Activated CD8-positive, alpha-beta memory T cell treated with anti-CD3 and anti-CD28 coated beads for 36 hours (primary cell): ENCODE data around the gene OSM. TPM values are rescaled to one million over a fixed set of nuclear protein-coding genes. Genes with fewer than 3 reads are reported as not detected.

ENCODE experiments used
- CTCF ChIA-PET: fragments of 350-600 bp; sonication (Branson Sonifier 250); formaldehyde crosslinking; loops from one replicate; lab custom pipeline; 2021; ENCODE audit warnings: antibody characterized with exemption; lab: Charles Lee
- POLR2A ChIA-PET: fragments of 350-600 bp; sonication (Branson Sonifier 250); formaldehyde crosslinking; loops from one replicate; lab custom pipeline; 2021; ENCODE audit warnings: antibody characterized with exemption; lab: Charles Lee
- total RNA-seq, 2 experiments: library from RNA; stranded (reverse); gene quantifications; one replicate each; pipeline ENCODE4 v1.2.3, GENCODE V29; 2021

Gene OSM
- 10 to 100 TPM; 21.1 to 23.3 TPM for total RNA-seq

DNA sequence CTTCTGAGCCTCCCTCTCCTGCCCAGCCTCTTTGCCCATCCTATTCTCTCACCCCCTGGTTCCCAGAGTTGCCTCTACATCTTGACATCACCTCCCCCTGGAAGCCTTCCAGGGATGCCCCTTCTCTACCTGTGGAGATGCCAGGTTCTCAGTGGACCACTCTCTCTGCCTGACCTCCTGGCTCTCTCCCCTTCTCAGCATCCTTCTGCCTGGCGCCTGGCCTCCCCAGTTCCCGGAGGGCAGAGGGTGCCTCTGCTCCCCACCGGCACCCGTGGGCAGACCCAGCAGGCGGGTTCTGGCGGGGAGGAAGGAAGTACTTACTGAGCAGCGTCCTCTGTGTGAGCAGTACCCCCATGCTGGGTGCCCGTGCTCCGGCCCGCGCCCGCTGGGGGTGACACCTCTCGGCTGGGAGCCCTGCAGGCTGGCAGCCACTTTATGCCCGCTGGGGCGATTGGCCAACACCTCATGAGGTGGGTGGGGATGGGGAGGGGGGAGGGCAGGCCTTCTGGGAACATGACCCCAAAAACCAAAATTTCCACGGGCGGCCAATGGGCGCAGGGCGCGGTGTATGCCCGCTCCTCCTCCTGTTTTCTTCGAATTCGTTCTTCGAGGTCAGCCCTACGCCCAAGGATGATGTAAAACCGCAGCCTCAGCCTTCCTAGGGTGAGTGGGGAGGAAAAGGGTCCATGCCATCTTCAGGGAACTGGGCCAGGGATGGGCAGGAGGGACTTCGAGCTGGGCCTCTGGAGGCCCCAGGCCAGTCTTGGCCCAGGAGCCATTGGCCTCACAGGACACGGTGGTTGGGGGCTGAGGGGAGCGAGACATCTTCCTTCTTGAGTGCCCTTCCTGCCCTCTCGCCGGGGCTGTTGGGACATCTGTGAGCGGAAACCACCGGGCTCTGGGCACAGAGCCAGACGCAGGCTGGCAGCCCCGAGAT, at the start of gene OSM:
OSM (minus strand) TSS at position 407 of the 937 bp plus-strand sequence; CDS start at position 355, 52 bp downstream.
- CTCF ChIA-PET = interaction anchor here (1.0 to 4.7 kb wide), 5 partner anchors 11 to 157 kb away, joined by 3 to 34 read pairs (median 6); partner anchors contain the start of gene CASTOR1
- POLR2A ChIA-PET = interaction anchor here (0.7 to 1.3 kb wide), 4 partner anchors 16 to 162 kb away, joined by 3 read pairs; partner anchors contain the start of gene CASTOR1

DNA sequence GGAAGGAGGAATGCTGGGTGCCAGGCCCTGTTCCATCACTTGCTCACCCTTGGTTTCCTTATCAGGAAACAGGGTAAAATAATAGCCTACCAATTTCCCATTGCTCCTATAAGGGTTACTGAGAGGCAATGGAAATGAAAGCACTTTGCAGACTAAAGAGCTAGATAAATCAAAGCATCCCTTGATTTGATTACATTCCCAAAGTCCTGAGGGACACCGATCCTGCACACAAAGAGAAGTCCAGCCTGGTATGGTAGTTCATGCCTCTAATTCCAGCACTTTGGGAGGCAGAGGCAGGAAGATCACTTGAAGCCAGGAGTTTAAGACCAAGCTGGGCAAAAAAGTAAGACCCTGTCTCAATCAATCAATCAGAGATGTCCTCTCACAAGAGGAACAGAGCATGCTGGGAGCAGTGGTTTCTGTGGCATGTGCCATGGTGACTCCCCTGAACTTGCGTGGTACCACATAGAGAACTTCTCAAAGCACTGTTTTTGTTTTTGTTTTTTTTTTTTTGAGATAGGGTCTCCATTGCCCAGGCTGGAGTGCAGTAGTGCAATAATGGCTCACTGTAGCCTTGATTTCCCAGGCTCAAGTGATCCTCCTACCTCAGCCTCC, 49.4 kb upstream of the OSM start:
- POLR2A ChIA-PET = interaction anchor here (0.5 kb wide), 1 partner anchor 941 kb away, joined by 6 read pairs; no protein-coding TSS in a partner anchor
- CTCF ChIA-PET = interaction anchor here (1.3 to 3.8 kb wide), 3 partner anchors 9 to 28 kb away, joined by 4 to 19 read pairs (median 15); partner anchors contain the start of genes CASTOR1 and TBC1D10A

DNA sequence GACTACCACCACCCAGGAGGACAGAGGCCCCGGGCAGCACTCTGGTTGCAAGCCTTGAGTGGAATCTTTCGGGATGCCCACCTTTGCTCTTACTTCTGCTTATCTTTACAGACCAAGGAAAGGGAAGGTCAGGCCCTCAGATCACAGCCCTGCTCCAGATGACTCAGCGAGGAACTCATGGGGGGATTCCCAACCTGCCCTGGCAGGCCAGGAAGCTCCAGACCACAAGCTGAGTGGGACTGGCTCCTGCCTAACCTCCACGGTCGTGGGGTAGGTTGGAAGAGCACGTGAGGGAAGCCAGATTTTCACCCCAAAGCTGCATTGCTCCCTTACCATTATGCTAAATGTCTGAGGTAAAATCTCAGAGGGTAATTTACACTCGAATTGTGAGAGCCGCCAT, 48.3 kb upstream of the OSM start:
- POLR2A ChIA-PET = no interaction called here
- CTCF ChIA-PET = interaction anchor here (0.7 to 3.8 kb wide), 3 partner anchors 11 to 35 kb away, joined by 3 to 19 read pairs (median 15); partner anchors contain the start of genes CASTOR1 and TBC1D10A

DNA sequence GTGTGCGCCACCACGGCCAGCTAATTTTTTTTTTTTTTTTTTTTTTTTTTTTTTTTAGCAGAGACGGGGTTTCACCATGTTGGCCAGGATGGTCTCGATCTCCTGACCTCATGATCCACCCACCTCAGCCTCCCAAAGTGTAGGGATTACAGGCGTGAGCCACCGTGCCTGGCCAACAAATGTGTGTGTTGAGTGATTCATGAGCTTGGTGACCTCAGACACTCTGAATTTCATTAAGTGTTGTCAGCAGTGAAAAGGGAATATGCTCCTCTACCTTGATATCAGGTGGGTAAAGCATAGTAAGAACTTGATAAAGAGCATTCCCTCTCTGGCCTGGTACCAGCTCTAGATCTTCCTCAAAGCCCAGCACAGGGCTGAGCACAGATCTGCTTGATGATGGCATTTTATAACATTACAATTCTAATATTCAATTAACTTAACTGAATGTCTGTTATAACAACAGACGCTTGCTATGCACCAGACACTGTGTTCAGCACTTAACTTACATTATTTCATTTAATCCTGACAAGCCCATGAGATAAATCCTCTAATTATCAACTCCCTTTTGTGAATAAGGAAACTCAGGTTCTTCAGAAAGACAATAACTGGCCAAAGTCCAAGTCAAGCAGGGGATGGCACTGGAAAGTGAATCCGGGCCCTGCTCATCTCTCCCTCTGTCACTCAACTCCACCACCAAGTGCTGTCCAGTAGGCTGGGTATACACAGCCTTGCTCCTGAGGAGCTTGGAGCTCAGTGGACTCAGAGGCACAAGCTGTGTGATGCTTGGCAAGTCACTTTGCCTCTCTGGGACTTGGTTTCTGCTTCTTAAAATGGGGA, 47.1 kb upstream of the OSM start:
- POLR2A ChIA-PET = interaction anchor here (0.6 kb wide), 1 partner anchor 50 kb away, joined by 6 read pairs; no protein-coding TSS in a partner anchor

DNA sequence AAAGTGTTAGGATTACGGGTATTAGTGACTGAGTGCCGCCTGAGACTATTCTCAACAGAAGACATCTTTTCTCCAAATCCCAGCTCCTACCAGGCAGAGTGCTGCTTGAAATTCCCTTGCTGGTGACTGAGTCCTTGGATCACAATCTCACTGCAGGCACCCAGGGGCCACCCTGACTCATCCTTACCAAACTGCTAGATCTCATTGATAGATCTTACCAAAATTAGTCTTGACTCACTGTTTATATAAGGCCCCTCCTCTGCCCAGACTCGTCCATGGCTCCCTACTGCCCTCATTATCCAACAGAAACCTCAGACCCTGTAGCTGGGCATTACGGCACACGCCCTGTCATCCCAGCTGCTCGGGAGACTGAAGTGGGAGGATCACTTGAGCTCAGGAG, 45.4 kb upstream of the OSM start:
- ChIA-PET POLR2A (no interaction called here), CTCF (interaction anchor here (0.6 to 2.5 kb wide), 2 partner anchors 24 to 92 kb away, joined by 3 to 16 read pairs; partner anchors contain the start of gene CASTOR1)

More for the DNA sequence above, 47.1 kb upstream of the OSM start:
- CTCF ChIA-PET = interaction anchor here (0.7 to 3.8 kb wide), 4 partner anchors 12 to 74 kb away, joined by 3 to 19 read pairs (median 10); partner anchors contain the start of genes CASTOR1, RNF215 and TBC1D10A

DNA sequence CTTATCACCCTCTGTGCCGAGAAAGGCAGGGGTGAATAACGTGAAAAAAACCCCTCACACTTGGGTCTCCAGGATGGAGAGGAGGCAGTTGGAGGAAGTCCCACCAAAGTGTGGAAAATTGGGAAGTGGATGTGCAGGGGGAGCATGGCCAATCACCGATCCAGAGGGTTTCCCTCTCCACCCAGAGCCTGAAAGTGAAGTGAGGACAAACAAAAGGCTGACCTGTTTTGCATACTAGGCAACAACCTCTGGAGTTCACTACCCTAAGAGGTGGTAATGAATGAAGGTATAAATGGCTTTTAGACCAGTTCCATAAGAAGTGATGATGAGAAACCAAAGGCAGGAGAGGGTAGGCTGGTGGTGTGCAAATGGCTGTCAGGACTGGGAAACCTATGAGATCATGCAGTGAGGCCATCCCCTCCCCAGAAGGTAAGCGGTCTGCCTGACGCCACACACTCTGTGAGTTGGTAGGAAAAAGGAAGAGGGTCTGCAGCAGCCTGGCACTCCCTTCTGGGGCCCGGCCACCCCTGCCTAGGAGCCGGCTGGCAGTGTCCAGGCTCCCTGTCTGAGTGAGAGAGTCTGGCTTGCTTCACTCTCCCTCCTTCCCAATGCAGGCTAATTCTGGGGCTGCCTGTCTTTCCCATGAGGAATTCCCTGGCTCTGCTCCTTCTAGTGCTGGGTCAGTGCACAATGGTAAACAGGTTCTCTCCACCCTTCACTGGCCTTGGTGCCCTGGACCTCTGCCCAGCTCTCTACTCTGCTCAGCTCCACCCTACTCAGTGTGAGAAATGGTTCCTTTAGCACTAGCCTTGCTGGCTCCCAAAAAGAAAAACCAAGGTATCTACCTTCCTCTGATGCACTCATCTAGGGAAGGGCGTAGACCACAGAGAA, 44.5 kb upstream of the OSM start:
- POLR2A ChIA-PET = interaction anchor here (0.9 to 1.4 kb wide), 2 partner anchors 16 to 22 kb away, joined by 3 to 4 read pairs; partner anchors contain the start of genes CASTOR1 and TBC1D10A

DNA sequence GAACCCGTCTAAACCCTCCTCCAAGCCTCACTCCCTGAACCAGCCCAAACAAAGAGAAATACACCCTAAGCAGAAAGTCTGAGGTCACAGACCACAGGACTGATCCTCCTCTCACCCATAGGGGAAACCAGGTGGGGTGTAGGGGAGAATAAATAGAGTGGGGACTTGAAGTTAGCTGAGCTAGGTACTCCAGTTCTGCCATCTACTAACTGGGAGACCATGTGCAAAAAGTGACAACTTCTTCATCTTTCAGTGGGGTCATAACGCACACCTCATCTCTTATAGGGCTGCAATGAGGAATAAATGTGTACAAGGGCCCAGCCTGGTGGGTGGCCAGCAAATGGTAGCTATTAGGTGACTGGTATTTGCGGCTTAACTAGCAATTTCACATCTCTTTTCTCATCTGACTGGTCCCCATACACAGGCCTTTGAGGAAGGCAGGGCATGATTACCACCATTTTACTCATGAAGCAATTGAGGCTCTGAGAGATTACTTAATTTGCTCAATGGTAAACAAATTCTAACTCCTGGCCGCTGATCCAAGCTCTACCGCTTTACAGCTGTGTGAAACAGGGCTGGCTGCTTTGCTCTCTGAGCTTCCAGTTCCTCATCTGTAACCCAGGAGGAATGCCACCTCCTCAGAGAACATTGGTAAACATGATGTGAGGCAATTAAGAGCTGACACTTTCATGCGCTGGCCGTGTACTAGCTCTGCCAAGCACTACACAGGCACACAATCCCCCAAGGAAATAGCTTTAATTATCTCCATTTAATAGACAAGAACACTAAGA, 43.5 kb upstream of the OSM start:
- POLR2A ChIA-PET = interaction anchor here (0.9 to 1.4 kb wide), 2 partner anchors 17 to 21 kb away, joined by 3 to 4 read pairs; partner anchors contain the start of genes CASTOR1 and TBC1D10A
- CTCF ChIA-PET = interaction anchor here (1.0 kb wide), 1 partner anchor 22 kb away, joined by 4 read pairs; no protein-coding TSS in a partner anchor

More for the DNA sequence above, 44.5 kb upstream of the OSM start:
- CTCF ChIA-PET = interaction anchor here (0.6 to 2.5 kb wide), 2 partner anchors 23 to 92 kb away, joined by 3 to 16 read pairs; partner anchors contain the start of gene CASTOR1

DNA sequence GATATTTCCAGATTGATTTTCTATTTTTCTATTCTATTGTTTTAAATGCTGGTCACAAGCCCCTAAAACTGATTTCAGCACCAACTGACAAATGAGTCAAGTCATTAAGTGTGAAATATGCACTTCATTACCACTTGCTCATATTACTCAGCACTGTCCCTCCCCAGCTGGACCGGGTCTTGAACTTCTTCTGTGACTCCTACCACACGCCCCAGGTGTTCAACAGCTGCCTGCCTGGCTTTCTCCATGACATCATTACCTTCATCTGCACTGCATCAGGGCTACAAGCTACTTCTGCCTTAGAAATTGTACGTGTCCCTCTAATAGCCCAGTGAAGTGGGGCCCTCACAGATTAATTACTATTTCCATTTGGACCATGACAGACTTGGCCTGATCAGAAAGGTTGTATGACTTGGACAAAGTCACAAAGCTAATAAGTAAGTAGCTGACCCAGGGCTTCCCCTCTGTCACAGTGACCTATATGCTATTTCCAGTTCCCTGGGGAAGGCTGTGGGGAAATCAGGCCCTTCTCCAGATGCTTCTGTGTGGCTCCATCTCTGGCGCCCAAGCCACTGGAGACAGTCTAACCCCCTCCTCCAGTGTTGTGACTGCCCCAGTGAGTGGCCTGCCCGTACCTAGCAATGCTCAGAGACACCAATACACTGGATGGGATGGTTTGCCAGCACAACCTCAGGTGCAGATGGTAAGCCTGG, 42.0 kb upstream of the OSM start:
- POLR2A ChIA-PET = interaction anchor here (0.6 kb wide), 1 partner anchor 121 kb away, joined by 6 read pairs; no protein-coding TSS in a partner anchor
- CTCF ChIA-PET = interaction anchor here (1.0 to 2.8 kb wide), 3 partner anchors 19 to 21 kb away, joined by 4 to 7 read pairs (median 4); no protein-coding TSS in a partner anchor

DNA sequence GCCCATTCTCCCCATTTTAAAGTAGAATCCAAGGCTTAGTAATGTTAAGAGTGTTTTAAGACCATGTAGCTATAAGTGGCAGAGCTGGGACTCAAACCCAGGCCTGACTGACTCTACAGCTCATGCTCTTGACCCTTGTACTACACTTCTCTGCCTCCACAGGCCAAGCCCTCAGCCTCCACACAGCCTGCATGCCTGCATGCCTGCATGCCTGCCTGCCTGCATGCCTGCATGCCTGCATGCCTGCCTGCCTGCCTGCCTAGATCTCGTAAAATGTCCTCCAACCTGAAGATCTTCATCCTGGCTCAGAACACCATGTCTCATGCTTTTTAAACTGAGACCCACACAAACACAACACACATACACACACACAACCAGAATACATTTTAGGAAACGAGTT, 41.4 kb upstream of the OSM start:
- ChIA-PET CTCF (interaction anchor here (1.3 to 2.8 kb wide), 2 partner anchors 18 to 20 kb away, joined by 4 to 7 read pairs; no protein-coding TSS in a partner anchor), POLR2A (interaction anchor here (0.6 kb wide), 1 partner anchor 122 kb away, joined by 6 read pairs; no protein-coding TSS in a partner anchor)

DNA sequence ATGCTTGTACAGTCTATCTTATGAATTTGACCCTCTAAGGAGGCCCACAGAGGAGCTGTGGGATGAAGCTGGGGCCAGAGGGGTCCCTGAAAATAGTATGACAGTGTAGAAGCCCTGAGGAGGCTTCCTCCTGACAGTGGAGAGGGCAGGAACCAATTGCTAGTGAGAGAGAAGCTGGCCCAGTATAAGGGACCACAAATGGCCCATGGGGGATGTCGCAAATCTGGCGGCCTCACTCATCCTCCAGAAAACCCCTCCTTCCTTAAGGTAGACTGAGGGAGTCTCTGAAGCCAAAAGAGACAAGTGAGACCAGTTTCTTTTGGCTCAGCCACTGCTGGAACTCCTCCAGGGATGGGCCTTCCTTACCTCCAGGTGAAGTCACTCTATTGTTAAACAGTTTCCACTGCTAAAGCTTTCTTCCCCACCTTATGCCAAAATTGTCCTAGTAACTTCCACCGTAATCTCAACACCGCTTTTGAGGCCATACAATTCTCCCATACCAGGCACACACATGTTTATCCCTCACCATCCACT, 40.5 kb upstream of the OSM start:
- ChIA-PET CTCF (interaction anchor here (2.8 kb wide), 1 partner anchor 19 kb away, joined by 7 read pairs; no protein-coding TSS in a partner anchor), POLR2A (interaction anchor here (0.6 to 0.7 kb wide), 2 partner anchors 20 to 49 kb away, joined by 3 read pairs; no protein-coding TSS in a partner anchor)

DNA sequence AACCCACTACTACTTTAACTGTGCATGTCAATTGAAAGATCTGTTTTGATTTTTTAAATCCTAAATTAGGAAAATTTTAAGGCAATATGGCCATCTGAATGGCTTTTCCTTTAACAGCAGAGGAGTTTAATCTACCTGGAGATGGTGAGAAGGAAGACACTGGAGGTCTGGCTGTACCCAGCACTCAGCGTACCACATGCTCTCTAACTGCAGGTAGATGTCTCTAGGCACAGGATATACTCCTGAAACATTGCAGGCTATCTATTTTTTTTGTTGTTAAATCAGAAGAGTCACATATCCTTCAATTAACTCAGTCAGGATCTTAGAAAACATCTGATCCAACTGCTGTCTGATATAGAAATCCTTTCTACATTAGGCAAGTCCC, 40.0 kb upstream of the OSM start:
- CTCF ChIA-PET = interaction anchor here (2.8 kb wide), 1 partner anchor 19 kb away, joined by 7 read pairs; no protein-coding TSS in a partner anchor
- POLR2A ChIA-PET = interaction anchor here (0.6 kb wide), 1 partner anchor 21 kb away, joined by 3 read pairs; no protein-coding TSS in a partner anchor

DNA sequence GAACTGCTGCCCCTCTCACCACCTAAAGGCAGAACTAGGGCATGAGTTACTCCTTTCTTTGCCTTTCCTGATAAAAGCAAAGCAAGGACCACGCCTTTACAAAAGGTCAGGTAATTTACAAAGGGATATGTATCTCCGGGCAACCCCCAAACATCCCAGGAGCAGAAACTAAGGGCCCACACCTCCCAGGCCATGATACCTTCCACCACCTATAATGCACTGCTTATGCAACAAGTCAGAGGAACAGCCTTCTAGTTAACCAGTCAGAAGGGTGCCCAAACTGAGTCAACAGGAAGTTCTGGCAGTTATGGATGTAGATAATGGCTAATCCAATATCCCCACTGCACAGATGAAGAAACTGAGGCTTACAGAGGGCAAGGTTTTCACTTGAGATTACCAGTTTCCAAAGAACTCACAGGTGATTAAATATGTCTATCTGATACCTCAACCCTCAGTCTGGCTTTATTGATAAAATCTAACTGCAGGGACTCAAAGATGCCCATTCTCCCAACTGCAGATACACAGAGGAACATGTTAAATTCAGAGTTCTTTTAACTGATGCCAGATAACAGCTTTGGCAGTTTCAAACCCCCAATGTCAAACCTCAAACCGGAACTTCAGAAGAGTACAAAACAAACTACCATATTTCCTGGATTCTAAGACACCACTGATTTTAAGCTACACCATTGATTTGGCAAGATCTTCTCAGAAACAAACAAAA, 39.4 kb upstream of the OSM start:
- CTCF ChIA-PET = interaction anchor here (0.6 to 2.8 kb wide), 2 partner anchors 18 to 419 kb away, joined by 3 to 7 read pairs; no protein-coding TSS in a partner anchor
- POLR2A ChIA-PET = interaction anchor here (0.6 to 1.5 kb wide), 2 partner anchors 21 to 51 kb away, joined by 3 read pairs; partner anchors contain the start of genes CCDC157 and SF3A1

DNA sequence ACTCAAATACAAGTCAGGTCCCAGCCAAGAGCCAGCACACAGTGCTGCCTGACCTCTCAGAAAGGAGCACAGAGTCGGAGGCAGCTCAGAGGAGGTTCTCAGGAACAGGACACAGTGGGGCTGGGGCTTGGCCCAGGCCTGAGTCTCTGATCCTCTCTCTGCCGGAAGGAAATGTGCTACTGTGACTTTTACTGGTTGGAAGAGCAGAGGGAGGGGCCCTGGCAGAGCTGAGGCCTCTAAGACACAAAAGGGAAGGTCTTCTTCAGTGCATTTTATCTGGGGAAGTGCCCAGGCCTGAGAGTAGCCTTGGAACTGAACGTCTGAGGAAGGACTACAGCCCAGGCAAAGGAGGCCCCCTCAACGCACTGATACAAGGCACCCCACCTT, 38.9 kb upstream of the OSM start:
- CTCF ChIA-PET = interaction anchor here (0.6 to 2.3 kb wide), 2 partner anchors 18 to 420 kb away, joined by 3 to 10 read pairs; no protein-coding TSS in a partner anchor

More for the DNA sequence above, 38.9 kb upstream of the OSM start:
- POLR2A ChIA-PET = interaction anchor here (1.5 kb wide), 1 partner anchor 51 kb away, joined by 3 read pairs; the partner anchor contains the start of genes CCDC157 and SF3A1
